ENCODE measurements around the gene ATXN1. TPM values are rescaled to one million over a fixed set of nuclear protein-coding genes. Genes with fewer than 3 reads are reported as not detected.

ATXN1 gene
- total and polyA plus RNA-seq, 2 of the 8 experiments (the other 6 are each of a cell fraction or from before 2014, with no cell fraction given): 1.6 to 4.0 TPM

- TF ChIP-seq, protein P1, sequence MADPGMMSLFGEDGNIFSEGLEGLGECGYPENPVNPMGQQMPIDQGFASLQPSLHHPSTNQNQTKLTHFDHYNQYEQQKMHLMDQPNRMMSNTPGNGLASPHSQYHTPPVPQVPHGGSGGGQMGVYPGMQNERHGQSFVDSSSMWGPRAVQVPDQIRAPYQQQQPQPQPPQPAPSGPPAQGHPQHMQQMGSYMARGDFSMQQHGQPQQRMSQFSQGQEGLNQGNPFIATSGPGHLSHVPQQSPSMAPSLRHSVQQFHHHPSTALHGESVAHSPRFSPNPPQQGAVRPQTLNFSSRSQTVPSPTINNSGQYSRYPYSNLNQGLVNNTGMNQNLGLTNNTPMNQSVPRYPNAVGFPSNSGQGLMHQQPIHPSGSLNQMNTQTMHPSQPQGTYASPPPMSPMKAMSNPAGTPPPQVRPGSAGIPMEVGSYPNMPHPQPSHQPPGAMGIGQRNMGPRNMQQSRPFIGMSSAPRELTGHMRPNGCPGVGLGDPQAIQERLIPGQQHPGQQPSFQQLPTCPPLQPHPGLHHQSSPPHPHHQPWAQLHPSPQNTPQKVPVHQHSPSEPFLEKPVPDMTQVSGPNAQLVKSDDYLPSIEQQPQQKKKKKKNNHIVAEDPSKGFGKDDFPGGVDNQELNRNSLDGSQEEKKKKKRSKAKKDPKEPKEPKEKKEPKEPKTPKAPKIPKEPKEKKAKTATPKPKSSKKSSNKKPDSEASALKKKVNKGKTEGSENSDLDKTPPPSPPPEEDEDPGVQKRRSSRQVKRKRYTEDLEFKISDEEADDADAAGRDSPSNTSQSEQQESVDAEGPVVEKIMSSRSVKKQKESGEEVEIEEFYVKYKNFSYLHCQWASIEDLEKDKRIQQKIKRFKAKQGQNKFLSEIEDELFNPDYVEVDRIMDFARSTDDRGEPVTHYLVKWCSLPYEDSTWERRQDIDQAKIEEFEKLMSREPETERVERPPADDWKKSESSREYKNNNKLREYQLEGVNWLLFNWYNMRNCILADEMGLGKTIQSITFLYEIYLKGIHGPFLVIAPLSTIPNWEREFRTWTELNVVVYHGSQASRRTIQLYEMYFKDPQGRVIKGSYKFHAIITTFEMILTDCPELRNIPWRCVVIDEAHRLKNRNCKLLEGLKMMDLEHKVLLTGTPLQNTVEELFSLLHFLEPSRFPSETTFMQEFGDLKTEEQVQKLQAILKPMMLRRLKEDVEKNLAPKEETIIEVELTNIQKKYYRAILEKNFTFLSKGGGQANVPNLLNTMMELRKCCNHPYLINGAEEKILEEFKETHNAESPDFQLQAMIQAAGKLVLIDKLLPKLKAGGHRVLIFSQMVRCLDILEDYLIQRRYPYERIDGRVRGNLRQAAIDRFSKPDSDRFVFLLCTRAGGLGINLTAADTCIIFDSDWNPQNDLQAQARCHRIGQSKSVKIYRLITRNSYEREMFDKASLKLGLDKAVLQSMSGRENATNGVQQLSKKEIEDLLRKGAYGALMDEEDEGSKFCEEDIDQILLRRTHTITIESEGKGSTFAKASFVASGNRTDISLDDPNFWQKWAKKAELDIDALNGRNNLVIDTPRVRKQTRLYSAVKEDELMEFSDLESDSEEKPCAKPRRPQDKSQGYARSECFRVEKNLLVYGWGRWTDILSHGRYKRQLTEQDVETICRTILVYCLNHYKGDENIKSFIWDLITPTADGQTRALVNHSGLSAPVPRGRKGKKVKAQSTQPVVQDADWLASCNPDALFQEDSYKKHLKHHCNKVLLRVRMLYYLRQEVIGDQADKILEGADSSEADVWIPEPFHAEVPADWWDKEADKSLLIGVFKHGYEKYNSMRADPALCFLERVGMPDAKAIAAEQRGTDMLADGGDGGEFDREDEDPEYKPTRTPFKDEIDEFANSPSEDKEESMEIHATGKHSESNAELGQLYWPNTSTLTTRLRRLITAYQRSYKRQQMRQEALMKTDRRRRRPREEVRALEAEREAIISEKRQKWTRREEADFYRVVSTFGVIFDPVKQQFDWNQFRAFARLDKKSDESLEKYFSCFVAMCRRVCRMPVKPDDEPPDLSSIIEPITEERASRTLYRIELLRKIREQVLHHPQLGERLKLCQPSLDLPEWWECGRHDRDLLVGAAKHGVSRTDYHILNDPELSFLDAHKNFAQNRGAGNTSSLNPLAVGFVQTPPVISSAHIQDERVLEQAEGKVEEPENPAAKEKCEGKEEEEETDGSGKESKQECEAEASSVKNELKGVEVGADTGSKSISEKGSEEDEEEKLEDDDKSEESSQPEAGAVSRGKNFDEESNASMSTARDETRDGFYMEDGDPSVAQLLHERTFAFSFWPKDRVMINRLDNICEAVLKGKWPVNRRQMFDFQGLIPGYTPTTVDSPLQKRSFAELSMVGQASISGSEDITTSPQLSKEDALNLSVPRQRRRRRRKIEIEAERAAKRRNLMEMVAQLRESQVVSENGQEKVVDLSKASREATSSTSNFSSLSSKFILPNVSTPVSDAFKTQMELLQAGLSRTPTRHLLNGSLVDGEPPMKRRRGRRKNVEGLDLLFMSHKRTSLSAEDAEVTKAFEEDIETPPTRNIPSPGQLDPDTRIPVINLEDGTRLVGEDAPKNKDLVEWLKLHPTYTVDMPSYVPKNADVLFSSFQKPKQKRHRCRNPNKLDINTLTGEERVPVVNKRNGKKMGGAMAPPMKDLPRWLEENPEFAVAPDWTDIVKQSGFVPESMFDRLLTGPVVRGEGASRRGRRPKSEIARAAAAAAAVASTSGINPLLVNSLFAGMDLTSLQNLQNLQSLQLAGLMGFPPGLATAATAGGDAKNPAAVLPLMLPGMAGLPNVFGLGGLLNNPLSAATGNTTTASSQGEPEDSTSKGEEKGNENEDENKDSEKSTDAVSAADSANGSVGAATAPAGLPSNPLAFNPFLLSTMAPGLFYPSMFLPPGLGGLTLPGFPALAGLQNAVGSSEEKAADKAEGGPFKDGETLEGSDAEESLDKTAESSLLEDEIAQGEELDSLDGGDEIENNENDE (IDR thresholded peaks at IDR 0.05; ENCODE audit: insufficient replicate concordance, low read length): no peak
- TF ChIP-seq EZH2 (IDR thresholded peaks at IDR 0.05; ENCODE audit: low read depth, low read length, severe bottlenecking): no peak
- TF ChIP-seq GTF2F1 (IDR thresholded peaks at IDR 0.05; ENCODE audit: borderline replicate concordance, low read depth, low read length): no peak
- TF ChIP-seq JUN (IDR thresholded peaks at IDR 0.05; ENCODE audit: low read depth, low read length): no peak
- TF ChIP-seq SP2 (IDR thresholded peaks at IDR 0.05; ENCODE audit: low read length): no peak
- TF ChIP-seq FOSL1 (IDR thresholded peaks at IDR 0.05; ENCODE audit: insufficient read depth, low read depth, low read length): no peak
- no peak for TF ChIP-seq TAF1 (IDR thresholded peaks at IDR 0.05; ENCODE audit: low read depth, low read length)
- TF ChIP-seq SRF (IDR thresholded peaks at IDR 0.05; ENCODE audit: low read depth, low read length): no peak
- TF ChIP-seq TCF12 (IDR thresholded peaks at IDR 0.05; ENCODE audit: low read depth, low read length): no peak
- TF ChIP-seq TBP (IDR thresholded peaks at IDR 0.05; ENCODE audit: low read depth, low read length): no peak
Measured at GRCh38 chr6:16474772-16475493, 286.3 kb downstream of the ATXN1 start (continued).
